ENCODE measurements around the gene SYNPO2.

The SYNPO2 gene

GRCh38 chr4:118918388-118918787 lies 29.7 kb downstream of the SYNPO2 start:
- TF ChIP-seq JUND (IDR thresholded peaks at IDR 0.05; ENCODE audit: low read depth) = no peak
- no peak for DNase-seq (ENCODE audit: low read depth in 1 of 2, low spot score in 1 of 2)
- in situ Hi-C loops (cut with HindIII; ENCODE audit: low pct_unique_long_range_greater_than_20kb, low sequenced_read_pairs) = no loop called here

GRCh38 chr4:118920247-118920646 lies 31.6 kb downstream of the SYNPO2 start:
- no peak for TF ChIP-seq JUND (IDR thresholded peaks at IDR 0.05; ENCODE audit: low read depth)
- in situ Hi-C loops (cut with HindIII; ENCODE audit: low pct_unique_long_range_greater_than_20kb, low sequenced_read_pairs) = no loop called here
- no peak for DNase-seq (ENCODE audit: low read depth in 1 of 2, low spot score in 1 of 2)

GRCh38 chr4:118921786-118922185 lies 33.1 kb downstream of the SYNPO2 start:
- in situ Hi-C loops (cut with HindIII; ENCODE audit: low pct_unique_long_range_greater_than_20kb, low sequenced_read_pairs) = no loop called here
- DNase-seq (ENCODE audit: low read depth in 1 of 2, low spot score in 1 of 2) = no peak
- TF ChIP-seq JUND (IDR thresholded peaks at IDR 0.05; ENCODE audit: low read depth) = no peak

GRCh38 chr4:118923891-118924290 lies 35.2 kb downstream of the SYNPO2 start:
- no peak for TF ChIP-seq JUND (IDR thresholded peaks at IDR 0.05; ENCODE audit: low read depth)

DNA sequence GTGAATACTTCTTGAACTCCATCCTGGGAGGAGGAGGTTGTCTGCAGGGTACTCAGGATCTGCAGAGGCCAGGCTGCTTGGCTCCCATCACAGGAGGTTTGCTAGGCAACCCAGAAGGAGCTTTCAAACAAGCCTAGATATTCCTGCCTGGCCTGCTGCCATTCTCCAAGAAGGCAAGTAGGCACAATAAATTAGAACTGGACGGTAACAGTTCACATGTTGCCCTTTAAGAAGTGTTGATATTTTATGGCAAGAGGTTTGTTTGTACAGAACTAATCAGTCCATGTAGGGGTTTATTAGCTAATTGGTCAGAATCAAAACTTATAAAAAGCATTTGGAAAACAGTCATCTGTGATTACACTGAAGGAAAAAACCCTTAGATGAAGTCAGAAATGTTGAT lies 39.3 kb downstream of the SYNPO2 start:
- no peak for TF ChIP-seq JUND (IDR thresholded peaks at IDR 0.05; ENCODE audit: low read depth)
- in situ Hi-C loops (cut with HindIII; ENCODE audit: low pct_unique_long_range_greater_than_20kb, low sequenced_read_pairs) = no loop called here
- no peak for DNase-seq (ENCODE audit: low read depth in 1 of 2, low spot score in 1 of 2)

More at GRCh38 chr4:118923891-118924290, 35.2 kb downstream of the SYNPO2 start:
- DNase-seq (ENCODE audit: low read depth in 1 of 2, low spot score in 1 of 2) = no peak
- in situ Hi-C loops (cut with HindIII; ENCODE audit: low pct_unique_long_range_greater_than_20kb, low sequenced_read_pairs) = no loop called here

GRCh38 chr4:118930255-118930654 lies 41.6 kb downstream of the SYNPO2 start:
- no peak for DNase-seq (ENCODE audit: low read depth in 1 of 2, low spot score in 1 of 2)
- in situ Hi-C loops (cut with HindIII; ENCODE audit: low pct_unique_long_range_greater_than_20kb, low sequenced_read_pairs) = no loop called here
- no peak for TF ChIP-seq JUND (IDR thresholded peaks at IDR 0.05; ENCODE audit: low read depth)

DNA sequence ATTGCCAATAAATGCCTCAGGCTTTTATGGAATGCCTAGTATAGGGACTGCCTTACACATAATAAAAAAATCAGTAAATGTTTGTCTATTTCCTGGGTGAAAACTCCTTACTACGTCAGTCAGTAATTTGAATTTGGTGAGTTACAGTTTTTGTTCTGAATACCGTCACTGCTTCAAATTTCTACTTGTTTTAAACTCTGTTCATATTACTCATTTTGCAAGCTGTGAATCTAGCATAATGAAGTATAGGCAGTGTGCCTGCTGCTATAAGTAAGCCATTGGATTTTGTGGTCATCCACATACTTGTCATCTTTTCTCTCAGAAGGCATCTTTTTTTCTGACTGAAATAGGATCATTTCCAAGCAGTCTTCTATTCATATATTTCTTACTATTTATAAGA lies 43.1 kb downstream of the SYNPO2 start:
- in situ Hi-C loops (cut with HindIII; ENCODE audit: low pct_unique_long_range_greater_than_20kb, low sequenced_read_pairs) = no loop called here
- no peak for DNase-seq (ENCODE audit: low read depth in 1 of 2, low spot score in 1 of 2)
- no peak for TF ChIP-seq JUND (IDR thresholded peaks at IDR 0.05; ENCODE audit: low read depth)

DNA sequence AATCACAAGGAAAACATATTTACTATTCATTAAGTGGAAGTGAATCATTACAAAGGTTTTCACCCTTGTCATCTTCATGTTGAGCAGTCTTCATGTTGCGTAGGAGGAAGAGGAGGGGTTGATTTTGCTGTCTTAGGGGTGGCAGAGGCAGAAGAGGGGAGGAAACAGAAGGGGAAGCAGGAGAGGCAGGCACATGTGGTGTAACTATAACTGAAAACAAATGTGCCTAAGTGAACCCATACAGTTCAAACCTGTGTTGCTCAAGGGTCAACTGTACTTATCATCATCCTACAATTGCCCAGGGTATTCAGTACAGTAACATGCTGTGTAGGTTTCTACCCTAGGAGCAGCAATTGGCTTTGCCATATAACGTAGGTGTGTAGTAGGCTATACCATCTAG lies 47.2 kb downstream of the SYNPO2 start:
- TF ChIP-seq JUND (IDR thresholded peaks at IDR 0.05; ENCODE audit: low read depth) = no peak
- in situ Hi-C loops (cut with HindIII; ENCODE audit: low pct_unique_long_range_greater_than_20kb, low sequenced_read_pairs) = no loop called here
- no peak for DNase-seq (ENCODE audit: low read depth in 1 of 2, low spot score in 1 of 2)

DNA sequence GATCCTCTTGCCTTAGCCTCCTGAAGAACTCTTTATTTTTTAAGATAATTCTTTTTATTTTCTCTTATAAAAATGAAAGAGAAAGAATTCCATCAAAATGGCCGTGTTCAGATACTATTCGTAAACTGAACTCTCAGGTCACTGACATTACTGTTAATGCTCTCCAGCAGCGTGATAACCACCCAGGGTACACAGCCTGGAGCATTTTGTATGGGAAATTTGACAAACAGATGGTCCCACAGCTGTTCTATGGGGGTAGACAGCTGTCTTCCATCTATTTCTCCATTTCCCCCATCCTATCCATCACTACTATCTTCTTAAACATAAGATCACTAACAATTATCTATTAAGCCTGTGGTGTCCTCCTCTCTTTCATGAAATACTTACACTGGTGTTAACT lies 47.8 kb downstream of the SYNPO2 start:
- DNase-seq (ENCODE audit: low read depth in 1 of 2, low spot score in 1 of 2) = no peak
- in situ Hi-C loops (cut with HindIII; ENCODE audit: low pct_unique_long_range_greater_than_20kb, low sequenced_read_pairs) = no loop called here
- no peak for TF ChIP-seq JUND (IDR thresholded peaks at IDR 0.05; ENCODE audit: low read depth)

DNA sequence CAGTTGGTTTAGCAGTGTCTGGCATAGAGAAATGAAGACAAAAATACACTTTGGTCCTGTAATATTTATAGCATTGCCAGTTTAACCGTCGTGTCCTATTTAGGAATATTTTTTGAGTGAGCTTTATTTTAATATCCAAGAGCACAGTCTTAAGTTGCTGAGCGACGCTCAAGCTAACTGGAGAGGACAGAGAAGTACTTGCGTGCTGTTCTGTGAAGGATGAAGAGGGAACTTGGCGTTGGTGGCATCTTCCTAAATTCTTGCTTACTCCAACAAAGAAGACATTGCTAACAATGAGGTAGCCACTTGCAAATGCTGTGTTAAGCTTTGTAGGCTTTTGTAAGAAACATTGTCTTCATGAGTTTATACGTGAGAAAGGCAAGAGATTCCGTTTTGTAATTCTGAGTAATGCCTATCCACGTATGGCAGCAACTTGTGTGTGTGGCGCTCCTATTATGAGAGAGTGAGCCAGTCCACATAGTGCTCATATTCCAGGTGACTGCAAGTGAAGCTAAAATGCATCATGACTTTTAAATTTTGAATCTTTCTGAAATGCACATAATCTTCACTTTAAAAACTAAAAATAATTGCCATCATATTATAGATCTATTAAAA lies 50.6 kb downstream of the SYNPO2 start:
- no peak for TF ChIP-seq JUND (IDR thresholded peaks at IDR 0.05; ENCODE audit: low read depth)
- in situ Hi-C loops (cut with HindIII; ENCODE audit: low pct_unique_long_range_greater_than_20kb, low sequenced_read_pairs) = no loop called here
- no peak for DNase-seq (ENCODE audit: low read depth in 1 of 2, low spot score in 1 of 2)

GRCh38 chr4:118941149-118941548 lies 52.5 kb downstream of the SYNPO2 start:
- in situ Hi-C loops (cut with HindIII; ENCODE audit: low pct_unique_long_range_greater_than_20kb, low sequenced_read_pairs) = no loop called here
- peak in 1 of 2 experiments; percentile 52 for DNase-seq (ENCODE audit: low read depth in 1 of 2, low spot score in 1 of 2)
- no peak for TF ChIP-seq JUND (IDR thresholded peaks at IDR 0.05; ENCODE audit: low read depth)

DNA sequence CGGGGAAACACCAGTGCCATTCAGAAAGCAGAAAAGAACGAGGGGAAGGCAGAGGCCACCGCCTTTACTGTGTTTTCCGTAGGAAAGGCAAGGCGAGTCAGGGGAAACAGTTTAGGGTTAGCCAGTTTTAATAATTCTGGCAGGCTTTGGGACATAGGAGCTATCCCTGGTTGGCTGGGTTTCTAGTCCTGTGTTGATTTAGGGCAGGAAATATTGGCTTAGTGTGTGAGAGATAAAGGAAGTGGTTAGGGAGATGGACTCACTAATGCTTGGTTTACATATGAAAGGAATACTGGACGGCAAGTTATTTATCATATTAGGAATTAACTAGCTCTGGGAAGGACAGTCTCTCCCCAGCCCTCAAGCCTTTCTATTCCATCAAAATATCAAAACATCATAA lies 53.1 kb downstream of the SYNPO2 start:
- no peak for DNase-seq (ENCODE audit: low read depth in 1 of 2, low spot score in 1 of 2)
- no peak for TF ChIP-seq JUND (IDR thresholded peaks at IDR 0.05; ENCODE audit: low read depth)

GRCh38 chr4:118942465-118942864 lies 53.8 kb downstream of the SYNPO2 start:
- in situ Hi-C loops (cut with HindIII; ENCODE audit: low pct_unique_long_range_greater_than_20kb, low sequenced_read_pairs) = no loop called here
- DNase-seq (ENCODE audit: low read depth in 1 of 2, low spot score in 1 of 2) = peak in 1 of 2 experiments; percentile 15
- TF ChIP-seq JUND (IDR thresholded peaks at IDR 0.05; ENCODE audit: low read depth) = no peak

More for the DNA sequence above, 53.1 kb downstream of the SYNPO2 start:
- in situ Hi-C loops (cut with HindIII; ENCODE audit: low pct_unique_long_range_greater_than_20kb, low sequenced_read_pairs) = no loop called here

GRCh38 chr4:118947095-118947494 lies 58.4 kb downstream of the SYNPO2 start:
- in situ Hi-C loops (cut with HindIII; ENCODE audit: low pct_unique_long_range_greater_than_20kb, low sequenced_read_pairs) = no loop called here
- no peak for TF ChIP-seq JUND (IDR thresholded peaks at IDR 0.05; ENCODE audit: low read depth)
- DNase-seq (ENCODE audit: low read depth in 1 of 2, low spot score in 1 of 2) = no peak
